Mammary epithelial cell (primary cell): ENCODE data around the gene HSF5.

Experiments used
- CTCF ChIP-seq, 2 donors: IDR thresholded peaks in 1 of 2; conservative IDR thresholded peaks in 1 of 2; 2 replicates each; pipeline ENCODE4 v1.5.1; 2011 to 2012; ENCODE audit warnings: inconsistent platforms in 2 of 2, low read length in 2 of 2, mild to moderate bottlenecking in 2 of 2, control low read depth in 1 of 2, low read depth in 1 of 2; ENCODE audit not compliant: insufficient read depth in 1 of 2; ENCODE audit errors: extremely low read depth in 1 of 2
- EZH2 ChIP-seq: IDR thresholded peaks from 2 replicates; pipeline ENCODE4 v1.6.1; 2012; ENCODE audit warnings: low read length, inconsistent platforms, borderline replicate concordance

GRCh38 chr17:58436805-58437239, 51.4 kb downstream of the HSF5 start:
- TF ChIP-seq CTCF (conservative IDR thresholded peaks at IDR 0.05 in 1 of 2, IDR thresholded peaks at IDR 0.05 in 1 of 2; ENCODE audit: extremely low read depth in 1 of 2, insufficient read depth in 1 of 2, low read depth in 1 of 2, low read length in 2 of 2) (no peak), EZH2 (no peak)
